Activated naive CD4-positive, alpha-beta T cell treated with anti-CD3 and anti-CD28 coated beads, Interleukin-2, amount 10 ng/mL, durations not matched to agents 7 days and 5 days (primary cell): Measurements from ENCODE around the gene PKIB.

Source experiments
- CTCF ChIA-PET: fragments of 350-600 bp; sonication (Branson Sonifier 250); formaldehyde crosslinking; loops from one replicate; lab custom pipeline; 2021; ENCODE audit warnings: antibody characterized with exemption; lab: Charles Lee
- DNase-seq: peaks from one replicate; pipeline ENCODE4 v3.0.0-alpha.2; 2020
- H3K27ac Mint-ChIP-seq: one replicate; pipeline ENCODE4 v1.8.0; 2021; ENCODE audit warnings: mild to moderate bottlenecking, moderate library complexity, mixed read lengths
- H3K27me3 Mint-ChIP-seq: one replicate; pipeline ENCODE4 v1.8.0; 2021; ENCODE audit warnings: mild to moderate bottlenecking, mixed read lengths
- H3K36me3 Mint-ChIP-seq: one replicate; pipeline ENCODE4 v1.8.0; 2021; ENCODE audit warnings: mixed read lengths
- H3K4me1 Mint-ChIP-seq: one replicate; pipeline ENCODE4 v1.8.0; 2021; ENCODE audit warnings: mixed read lengths
- H3K4me3 Mint-ChIP-seq: one replicate; pipeline ENCODE4 v1.8.0; 2021; ENCODE audit warnings: mild to moderate bottlenecking, moderate library complexity, mixed read lengths
- H3K9me3 Mint-ChIP-seq: one replicate; pipeline ENCODE4 v1.8.0; 2021; ENCODE audit warnings: mixed read lengths

PKIB gene

DNA sequence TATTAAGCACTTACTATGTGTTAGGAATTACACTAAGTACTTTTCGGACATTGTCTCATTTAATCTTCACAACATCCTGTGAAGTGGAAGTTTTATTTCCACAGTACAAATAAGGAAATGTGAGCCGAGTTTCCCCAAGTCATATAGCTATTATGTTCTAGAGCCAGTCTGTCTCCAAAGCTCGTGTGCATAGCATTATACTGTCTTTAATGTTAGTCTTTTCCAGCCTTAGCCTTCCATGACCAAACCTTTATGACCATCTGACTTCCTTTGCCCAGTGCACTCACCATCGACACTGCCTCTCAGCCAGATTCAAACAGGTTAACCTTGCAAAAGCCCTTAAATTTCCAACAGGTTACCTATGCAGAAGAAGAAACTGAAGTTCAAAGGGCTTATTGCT lies 55.7 kb downstream of the PKIB start:
- no peaks in the 10 kb centered on the region for H3K9me3 Mint-ChIP-seq
- no peak overlapping the region for H3K4me3 Mint-ChIP-seq
- H3K27me3 Mint-ChIP-seq: no peaks in the 10 kb centered on the region
- no peaks in the 10 kb centered on the region for H3K4me1 Mint-ChIP-seq
- H3K36me3 Mint-ChIP-seq: no peaks in the 10 kb centered on the region
- CTCF ChIA-PET: interaction anchor here (1.0 kb wide), 1 partner anchor 8 kb away, joined by 3 read pairs; no protein-coding TSS in a partner anchor
- H3K27ac Mint-ChIP-seq: no peak overlapping the region
- DNase-seq: no peak

DNA sequence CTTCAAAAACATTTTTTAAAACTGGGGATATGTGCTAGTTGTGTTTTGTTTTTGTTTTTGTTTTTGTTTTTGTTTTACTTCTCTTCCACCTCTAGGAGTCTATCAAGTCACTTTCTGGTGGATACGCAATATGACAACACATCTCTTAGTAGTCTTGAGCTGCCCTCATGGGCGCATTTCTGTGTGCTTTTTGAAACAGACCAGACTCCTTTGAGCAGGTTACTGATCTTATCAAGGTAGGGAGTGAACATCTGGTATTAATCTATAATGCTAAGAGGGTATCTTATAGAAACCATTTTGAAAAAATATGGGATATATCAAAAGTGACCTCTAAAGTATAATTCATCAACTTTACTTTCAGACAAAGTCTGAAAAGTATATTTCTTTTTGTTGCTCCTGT lies 56.2 kb downstream of the PKIB start:
- Mint-ChIP-seq H3K27ac (no peak overlapping the region), H3K27me3 (no peaks in the 10 kb centered on the region), H3K9me3 (no peaks in the 10 kb centered on the region), H3K4me3 (no peak overlapping the region), H3K4me1 (no peaks in the 10 kb centered on the region), H3K36me3 (no peaks in the 10 kb centered on the region)
- no peak for DNase-seq
- CTCF ChIA-PET: interaction anchor here (1.0 kb wide), 1 partner anchor 9 kb away, joined by 3 read pairs; no protein-coding TSS in a partner anchor

DNA sequence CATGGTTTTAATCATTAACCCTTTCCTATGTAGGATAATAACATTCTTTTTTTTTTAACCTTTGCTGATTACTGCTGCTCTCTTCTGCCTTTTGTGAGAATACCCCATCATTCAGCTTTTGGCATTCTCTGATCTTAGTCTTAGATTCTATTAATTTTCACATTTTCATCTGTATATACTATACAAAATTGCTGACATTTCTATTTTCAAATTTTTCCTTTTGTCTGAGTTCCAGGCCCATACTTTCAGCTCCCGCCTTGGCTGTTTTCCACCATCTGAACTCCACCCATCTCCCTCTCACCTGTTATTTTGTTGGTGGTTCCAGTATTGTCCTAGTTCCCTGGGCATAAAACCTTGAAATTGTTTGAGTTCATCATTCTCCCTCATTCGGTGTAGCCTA lies 59.2 kb downstream of the PKIB start:
- Mint-ChIP-seq H3K27ac (no peak overlapping the region), H3K4me3 (no peak overlapping the region), H3K4me1 (no peaks in the 10 kb centered on the region), H3K27me3 (no peaks in the 10 kb centered on the region), H3K36me3 (no peaks in the 10 kb centered on the region), H3K9me3 (no peaks in the 10 kb centered on the region)
- DNase-seq: no peak
- CTCF ChIA-PET: no interaction called here

DNA sequence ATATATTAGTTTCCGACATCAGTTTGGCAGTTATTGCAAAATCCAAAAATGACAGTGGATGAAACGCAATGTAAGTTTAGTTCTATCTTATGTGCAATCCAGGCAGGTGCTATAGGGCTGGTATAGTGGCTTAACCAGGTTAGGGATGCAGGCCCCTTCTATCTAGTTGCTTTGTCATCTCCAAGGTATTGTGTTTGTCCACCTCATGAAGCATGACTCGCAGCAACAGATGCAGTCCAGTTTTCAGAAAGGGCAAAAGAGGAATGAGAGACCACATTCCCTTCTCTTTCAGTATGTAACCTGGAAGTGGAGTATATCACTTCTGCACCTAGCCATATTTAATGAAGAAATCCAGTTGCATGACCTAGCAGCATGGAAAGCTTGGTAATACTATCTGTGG lies 59.7 kb downstream of the PKIB start:
- H3K27me3 Mint-ChIP-seq: no peaks in the 10 kb centered on the region
- no peaks in the 10 kb centered on the region for H3K9me3 Mint-ChIP-seq
- CTCF ChIA-PET: no interaction called here
- no peaks in the 10 kb centered on the region for H3K4me1 Mint-ChIP-seq
- DNase-seq: no peak
- no peak overlapping the region for H3K27ac Mint-ChIP-seq
- H3K36me3 Mint-ChIP-seq: no peaks in the 10 kb centered on the region
- H3K4me3 Mint-ChIP-seq: no peak overlapping the region

DNA sequence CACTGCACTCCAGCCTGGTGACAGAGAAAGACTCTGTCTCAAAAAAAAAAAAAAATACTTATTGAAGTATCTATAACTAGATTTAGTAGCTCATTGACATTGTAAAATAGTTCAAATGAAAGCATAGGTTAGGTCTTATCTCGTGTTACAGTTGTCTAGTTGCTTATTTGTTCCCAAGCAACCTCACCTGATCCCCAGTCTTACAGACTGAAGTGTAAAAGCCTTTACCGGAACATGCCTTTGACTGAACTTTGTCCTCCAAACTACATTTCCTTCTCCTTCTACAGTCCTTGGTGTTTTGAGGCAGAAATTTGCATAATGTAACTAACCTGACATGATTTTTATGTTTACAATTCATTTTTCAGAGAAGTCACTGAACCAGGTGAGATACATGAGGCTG lies 61.0 kb downstream of the PKIB start:
- no peak overlapping the region for H3K4me3 Mint-ChIP-seq
- DNase-seq: no peak
- no peaks in the 10 kb centered on the region for H3K36me3 Mint-ChIP-seq
- H3K4me1 Mint-ChIP-seq: no peaks in the 10 kb centered on the region
- H3K9me3 Mint-ChIP-seq: no peaks in the 10 kb centered on the region
- no peaks in the 10 kb centered on the region for H3K27me3 Mint-ChIP-seq
- CTCF ChIA-PET: no interaction called here
- no peak overlapping the region for H3K27ac Mint-ChIP-seq

DNA sequence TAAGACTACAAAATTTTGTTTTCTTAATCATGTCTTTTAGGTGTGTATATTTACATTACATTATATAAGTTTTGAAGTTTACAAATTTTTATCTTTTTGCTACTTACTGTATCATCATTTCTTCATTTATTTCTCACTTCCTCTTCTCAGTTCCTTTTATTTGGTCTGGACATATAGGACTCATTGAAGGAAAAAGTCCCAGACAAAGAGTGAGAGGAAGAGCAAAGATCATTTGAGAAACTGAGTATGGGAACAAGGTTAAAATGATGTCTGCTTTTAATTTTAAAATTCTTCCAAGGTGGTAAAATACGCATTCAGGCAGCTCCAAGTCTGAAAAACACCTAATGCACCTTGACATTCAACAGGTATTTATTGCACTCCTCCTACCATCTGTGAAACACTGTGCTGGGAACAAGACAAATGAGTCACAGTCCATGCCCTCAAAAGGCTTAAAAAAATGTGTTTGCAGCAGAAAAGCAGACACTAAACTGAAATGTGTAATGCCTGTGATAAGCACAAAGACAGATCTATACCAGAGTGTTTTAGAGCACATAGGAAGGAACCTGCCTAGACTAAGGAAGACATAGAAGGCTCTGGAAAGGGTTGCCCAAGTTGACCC lies 63.2 kb downstream of the PKIB start:
- no peaks in the 10 kb centered on the region for H3K9me3 Mint-ChIP-seq
- no peak overlapping the region for H3K4me3 Mint-ChIP-seq
- no peaks in the 10 kb centered on the region for H3K27me3 Mint-ChIP-seq
- no peaks in the 10 kb centered on the region for H3K36me3 Mint-ChIP-seq
- no peak overlapping the region for H3K27ac Mint-ChIP-seq
- H3K4me1 Mint-ChIP-seq: no peaks in the 10 kb centered on the region
- CTCF ChIA-PET: no interaction called here
- DNase-seq: no peak

DNA sequence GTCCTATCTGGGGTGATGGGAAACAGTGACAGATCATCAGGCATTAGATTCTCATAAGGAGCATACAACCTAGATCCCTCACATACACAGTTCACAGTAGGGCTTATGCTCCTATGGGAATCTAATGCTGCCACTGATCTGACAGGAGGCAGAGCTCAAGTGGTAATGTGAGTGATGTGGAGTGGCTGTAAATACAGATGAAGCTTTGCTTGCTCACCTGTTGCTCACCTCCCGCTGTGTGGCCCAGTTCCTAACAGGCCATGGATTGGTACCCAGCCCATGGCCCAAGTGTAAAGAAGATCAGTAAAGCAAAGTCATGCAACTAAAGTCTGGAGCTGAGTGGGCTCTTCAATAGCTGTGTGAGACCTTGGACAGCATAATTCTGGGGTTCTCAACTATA lies 65.9 kb downstream of the PKIB start:
- H3K27ac Mint-ChIP-seq: no peak overlapping the region
- DNase-seq: no peak
- H3K9me3 Mint-ChIP-seq: no peaks in the 10 kb centered on the region
- no peaks in the 10 kb centered on the region for H3K27me3 Mint-ChIP-seq
- CTCF ChIA-PET: no interaction called here
- no peaks in the 10 kb centered on the region for H3K4me1 Mint-ChIP-seq
- no peak overlapping the region for H3K4me3 Mint-ChIP-seq
- H3K36me3 Mint-ChIP-seq: no peaks in the 10 kb centered on the region

DNA sequence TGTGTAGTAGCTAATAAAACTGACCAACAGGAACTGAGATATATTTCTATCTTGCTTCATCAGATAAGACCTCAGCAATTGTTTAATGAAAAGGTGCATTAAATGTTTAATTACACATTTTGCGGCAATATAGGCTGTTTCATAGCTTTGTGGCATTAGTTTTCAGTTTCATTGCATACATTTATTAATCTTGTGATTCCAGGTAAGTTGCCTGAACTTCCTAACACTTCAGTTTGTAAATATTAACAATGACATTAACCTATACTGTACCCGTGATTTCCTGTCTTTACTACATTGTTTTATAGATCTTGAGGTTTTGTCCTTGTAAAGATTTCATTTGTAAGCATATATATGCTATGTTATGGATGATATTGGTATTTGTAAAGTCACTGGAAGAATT lies 66.5 kb downstream of the PKIB start:
- no peak for DNase-seq
- H3K4me3 Mint-ChIP-seq: no peak overlapping the region
- no peak overlapping the region for H3K27ac Mint-ChIP-seq
- no peaks in the 10 kb centered on the region for H3K4me1 Mint-ChIP-seq
- H3K36me3 Mint-ChIP-seq: no peaks in the 10 kb centered on the region
- CTCF ChIA-PET: interaction anchor here (0.7 kb wide), 1 partner anchor 17 kb away, joined by 4 read pairs; no protein-coding TSS in a partner anchor
- no peaks in the 10 kb centered on the region for H3K9me3 Mint-ChIP-seq
- H3K27me3 Mint-ChIP-seq: no peaks in the 10 kb centered on the region

DNA sequence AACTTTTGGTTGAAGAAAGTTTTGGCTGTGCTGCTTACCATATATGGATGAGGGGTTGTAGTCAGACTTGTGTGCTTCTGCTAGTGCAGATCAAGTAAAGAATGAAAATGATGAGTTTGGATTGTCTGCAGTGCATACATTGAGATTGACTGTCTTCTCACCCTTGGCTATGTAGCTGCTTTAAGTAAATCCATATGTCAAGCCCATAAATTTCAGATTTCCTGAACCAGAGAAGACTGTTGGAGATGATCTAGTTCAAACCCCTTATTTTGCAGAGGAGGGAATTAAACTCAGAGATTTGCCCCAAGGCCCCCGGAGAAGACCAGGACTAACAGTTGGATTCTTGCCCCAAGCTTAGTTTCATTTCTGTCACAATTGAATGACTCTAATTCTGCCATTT lies 67.2 kb downstream of the PKIB start:
- CTCF ChIA-PET: interaction anchor here (0.7 kb wide), 1 partner anchor 18 kb away, joined by 4 read pairs; no protein-coding TSS in a partner anchor
- H3K4me3 Mint-ChIP-seq: no peak overlapping the region
- H3K9me3 Mint-ChIP-seq: no peaks in the 10 kb centered on the region
- H3K27me3 Mint-ChIP-seq: peaks cover under 1% of the 10 kb centered on the region
- H3K27ac Mint-ChIP-seq: no peak overlapping the region
- no peaks in the 10 kb centered on the region for H3K4me1 Mint-ChIP-seq
- H3K36me3 Mint-ChIP-seq: no peaks in the 10 kb centered on the region
- DNase-seq: no peak

DNA sequence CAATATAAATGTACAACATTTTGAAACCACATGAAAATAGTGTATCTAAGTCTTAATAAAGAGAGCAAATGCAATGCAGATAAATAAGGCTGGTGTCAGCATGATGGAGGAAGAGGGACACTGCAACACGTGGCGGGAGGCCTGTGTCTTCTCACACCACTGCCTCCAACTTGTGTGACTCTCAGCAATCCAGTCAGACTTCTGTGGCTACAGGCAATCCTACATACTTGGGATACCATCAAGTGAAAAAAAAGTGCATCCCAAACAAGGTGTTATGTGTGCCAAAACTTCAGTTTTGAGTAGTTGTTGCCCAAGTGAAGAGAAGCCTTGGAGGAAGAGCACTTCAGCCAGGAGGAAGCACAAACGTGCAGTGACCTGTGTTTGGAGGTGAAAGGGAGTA lies 68.6 kb downstream of the PKIB start:
- CTCF ChIA-PET: no interaction called here
- Mint-ChIP-seq H3K4me1 (no peaks in the 10 kb centered on the region), H3K4me3 (no peak overlapping the region), H3K36me3 (no peaks in the 10 kb centered on the region), H3K27me3 (peaks cover 4% of the 10 kb centered on the region), H3K27ac (no peak overlapping the region), H3K9me3 (no peaks in the 10 kb centered on the region)
- no peak for DNase-seq

DNA sequence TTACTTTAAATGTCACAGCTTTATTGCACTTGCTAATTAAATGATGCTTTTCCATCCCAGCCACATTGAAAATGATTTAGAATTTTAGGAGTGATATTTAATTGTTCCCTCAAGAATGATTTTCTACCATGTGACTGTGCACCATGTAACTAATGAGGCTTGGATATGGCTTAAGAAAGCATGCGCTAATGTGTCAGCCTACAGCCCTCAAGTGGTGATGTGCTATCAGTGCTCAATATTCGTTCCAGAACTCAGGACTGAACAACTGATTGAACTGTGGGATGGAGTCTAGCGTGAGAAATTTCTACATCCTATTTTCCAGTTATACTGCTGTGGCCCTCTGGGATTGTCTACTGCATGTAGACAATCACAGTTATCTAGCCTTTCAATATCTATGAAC lies 71.5 kb downstream of the PKIB start:
- H3K9me3 Mint-ChIP-seq: no peaks in the 10 kb centered on the region
- CTCF ChIA-PET: no interaction called here
- no peak for DNase-seq
- no peaks in the 10 kb centered on the region for H3K36me3 Mint-ChIP-seq
- H3K4me3 Mint-ChIP-seq: no peak overlapping the region
- H3K27me3 Mint-ChIP-seq: peaks cover 4% of the 10 kb centered on the region
- no peak overlapping the region for H3K27ac Mint-ChIP-seq
- H3K4me1 Mint-ChIP-seq: no peaks in the 10 kb centered on the region

DNA sequence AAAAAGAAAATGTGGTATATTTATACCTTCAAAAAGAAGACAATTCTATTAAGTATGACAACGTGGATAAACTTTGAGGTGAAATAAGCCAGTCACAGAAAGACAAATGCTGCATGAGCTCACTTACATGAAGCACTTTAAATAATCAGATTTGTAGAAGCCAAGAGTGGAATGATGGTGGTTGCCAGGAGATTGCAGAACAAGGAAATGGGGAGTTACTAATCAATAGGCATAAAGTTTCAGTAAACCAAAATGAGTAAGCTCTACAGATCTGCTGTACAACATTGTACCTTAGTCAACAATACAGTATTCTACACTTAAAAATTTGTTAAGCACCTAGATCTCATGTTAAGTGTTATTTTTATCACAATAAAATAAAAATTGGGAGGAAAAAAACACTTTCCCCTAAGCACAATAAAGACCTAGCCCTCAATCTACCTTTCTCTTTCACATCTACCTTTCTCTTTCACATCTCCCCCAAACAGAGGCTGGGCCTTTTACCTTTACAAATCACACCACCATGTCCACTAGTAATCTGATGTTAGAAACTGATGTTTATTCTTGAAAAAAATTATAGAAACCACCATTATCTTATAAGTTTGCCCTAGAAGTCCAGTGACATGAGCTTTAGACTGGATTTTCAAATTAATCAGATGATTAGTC lies 73.9 kb downstream of the PKIB start:
- peaks cover 4% of the 10 kb centered on the region for H3K27me3 Mint-ChIP-seq
- H3K4me3 Mint-ChIP-seq: no peak overlapping the region
- H3K4me1 Mint-ChIP-seq: no peaks in the 10 kb centered on the region
- DNase-seq: no peak
- H3K27ac Mint-ChIP-seq: no peak overlapping the region
- no peaks in the 10 kb centered on the region for H3K36me3 Mint-ChIP-seq
- no peaks in the 10 kb centered on the region for H3K9me3 Mint-ChIP-seq
- CTCF ChIA-PET: no interaction called here

DNA sequence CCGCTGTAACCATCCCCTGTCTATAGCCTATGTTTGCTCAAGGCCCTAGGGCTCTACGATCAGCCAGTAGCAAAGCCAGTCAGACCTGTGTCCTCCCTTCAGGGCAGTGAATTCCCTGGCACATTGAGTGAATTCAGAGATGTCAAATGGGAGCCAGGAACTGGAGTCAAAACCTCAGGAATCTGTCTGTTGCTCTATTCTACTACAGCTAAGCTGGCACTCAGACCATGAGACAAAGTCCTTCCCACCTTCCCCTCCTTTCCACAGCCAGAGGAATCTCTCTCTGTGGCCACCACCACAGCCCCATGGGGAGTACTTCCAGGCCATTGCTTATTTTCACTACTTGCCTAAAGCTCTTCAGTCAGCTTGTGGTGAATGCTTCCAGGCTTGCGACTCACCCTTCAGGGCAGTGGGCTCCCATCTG lies 82.0 kb downstream of the PKIB start:
- Mint-ChIP-seq H3K36me3 (no peaks in the 10 kb centered on the region), H3K27me3 (no peaks in the 10 kb centered on the region), H3K4me3 (no peak overlapping the region), H3K27ac (no peak overlapping the region), H3K9me3 (no peaks in the 10 kb centered on the region), H3K4me1 (no peaks in the 10 kb centered on the region)
- DNase-seq: no peak
- CTCF ChIA-PET: no interaction called here

DNA sequence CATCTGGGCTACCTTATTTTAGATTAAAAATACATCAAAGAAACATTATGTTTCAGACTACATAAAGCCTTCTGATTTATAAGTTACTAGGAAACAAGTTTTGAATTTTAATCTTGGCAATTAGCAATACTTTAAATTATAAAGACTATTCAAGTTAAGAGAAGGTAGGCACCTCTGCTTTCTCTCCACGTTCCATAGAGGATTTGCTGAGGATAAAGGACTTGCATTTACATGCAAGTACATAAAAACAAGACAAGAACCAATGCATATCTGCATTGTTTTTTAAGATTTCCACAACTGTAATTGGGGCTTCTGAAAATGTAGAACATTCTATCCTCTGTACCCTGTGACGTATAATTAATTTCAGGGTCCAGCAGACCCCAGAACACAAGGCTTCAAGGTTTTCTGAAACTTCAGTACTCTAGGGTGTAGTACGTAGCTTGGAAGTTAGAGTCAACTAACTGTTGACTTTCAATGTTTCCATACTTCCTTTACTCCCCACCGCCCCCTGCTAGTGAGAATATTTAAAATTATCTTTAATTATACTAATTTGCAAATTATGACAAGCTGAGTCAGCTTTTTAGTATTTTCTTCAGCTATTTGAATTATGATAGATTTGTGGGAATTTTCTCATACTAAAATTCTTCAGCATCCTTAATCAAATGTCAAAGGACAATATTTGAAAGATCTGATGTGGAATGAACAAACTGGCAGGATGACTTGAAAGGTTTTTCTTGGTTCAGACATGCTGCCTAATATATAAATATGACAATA lies 82.8 kb downstream of the PKIB start:
- DNase-seq: no peak
- CTCF ChIA-PET: no interaction called here
- Mint-ChIP-seq H3K36me3 (no peaks in the 10 kb centered on the region), H3K4me3 (no peak overlapping the region), H3K4me1 (no peaks in the 10 kb centered on the region), H3K27me3 (no peaks in the 10 kb centered on the region), H3K9me3 (no peaks in the 10 kb centered on the region), H3K27ac (no peak overlapping the region)

DNA sequence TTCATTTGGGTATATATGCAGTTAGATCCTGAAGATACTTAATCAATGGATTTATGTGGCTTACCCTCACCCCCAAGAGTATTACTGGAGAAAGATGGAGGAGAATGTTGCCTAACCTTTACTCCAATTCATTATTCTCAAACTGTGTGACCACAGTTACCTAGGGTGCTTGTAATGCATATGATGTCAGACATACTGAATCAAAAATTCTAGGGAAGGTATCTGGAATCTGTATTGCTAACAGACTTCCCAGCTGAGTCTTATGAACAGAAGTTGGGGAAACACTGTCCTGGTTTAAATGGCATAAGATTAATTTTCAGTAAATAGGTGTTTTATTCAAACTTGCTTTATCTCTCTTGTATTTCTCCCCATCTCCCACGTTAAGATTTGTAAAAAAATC lies 83.9 kb downstream of the PKIB start:
- Mint-ChIP-seq H3K9me3 (no peaks in the 10 kb centered on the region), H3K36me3 (no peaks in the 10 kb centered on the region), H3K4me3 (no peak overlapping the region), H3K27ac (no peak overlapping the region), H3K4me1 (no peaks in the 10 kb centered on the region), H3K27me3 (no peaks in the 10 kb centered on the region)
- no peak for DNase-seq
- CTCF ChIA-PET: no interaction called here
